Activated B cell treated with CpG ODN at 0.5 μM for 24 hours (primary cell): Measurements from ENCODE around the gene VPS13D. TPM values are rescaled to one million over a fixed set of nuclear protein-coding genes. Genes with fewer than 3 reads are reported as not detected.

Source experiments
- ATAC-seq: fragments of 200-7000 bp; cut with Tn5 transposase; one replicate; pipeline ENCODE4 v1.10.0; 2021; ENCODE audit warnings: low read depth, mild to moderate bottlenecking, moderate library complexity
- CTCF ChIA-PET: fragments of 350-600 bp; sonication (Branson Sonifier 250); formaldehyde crosslinking; loops from one replicate; lab custom pipeline; 2021; ENCODE audit warnings: antibody characterized with exemption; lab: Charles Lee
- POLR2A ChIA-PET: fragments of 350-600 bp; sonication (Branson Sonifier 250); formaldehyde crosslinking; loops from one replicate; lab custom pipeline; 2021; ENCODE audit warnings: antibody characterized with exemption; lab: Charles Lee
- DNase-seq: peaks from one replicate; pipeline ENCODE4 v3.0.0; 2022
- H3K27ac Mint-ChIP-seq: one replicate; pipeline ENCODE4 v1.8.0; 2020; ENCODE audit warnings: mixed read lengths
- H3K27me3 Mint-ChIP-seq: one replicate; pipeline ENCODE4 v1.8.0; 2021; ENCODE audit warnings: mixed read lengths
- H3K36me3 Mint-ChIP-seq: one replicate; pipeline ENCODE4 v1.8.0; 2021; ENCODE audit warnings: low read depth, mixed read lengths
- H3K4me1 Mint-ChIP-seq: one replicate; pipeline ENCODE4 v1.8.0; 2021; ENCODE audit warnings: mixed read lengths
- H3K4me3 Mint-ChIP-seq: one replicate; pipeline ENCODE4 v1.8.0; 2020; ENCODE audit warnings: mild to moderate bottlenecking, mixed read lengths
- H3K9me3 Mint-ChIP-seq: one replicate; pipeline ENCODE4 v1.8.0; 2020; ENCODE audit warnings: mixed read lengths
- CTCF ChIP-seq: fragments of 200-600 bp; IDR thresholded peaks from one replicate; pipeline ENCODE4 v1.8.0; 2022; ENCODE audit warnings: antibody characterized with exemption, mild to moderate bottlenecking
- intact Hi-C: fragments of 100-400 bp; cut with micrococcal nuclease; formaldehyde crosslinking; loops from one replicate; pipeline ENCODE4 v1.15.1; 2024
- total RNA-seq: library from RNA; stranded (reverse); gene quantifications from 2 replicates; pipeline ENCODE4 v1.2.3, GENCODE V29; 2022

VPS13D gene
- total RNA-seq, 1 donor from 2014 or later: 64.5 TPM

GRCh38 chr1:12343823-12344487 is 114.1 kb downstream of the VPS13D start:
- no peak for DNase-seq
- ChIA-PET CTCF (interaction anchor here (0.6 kb wide), 2 partner anchors 17 to 276 kb away, joined by 3 read pairs; no protein-coding TSS in a partner anchor), POLR2A (no interaction called here)
- intact Hi-C loops: no loop called here
- Mint-ChIP-seq H3K27me3 (no peaks in the 10 kb centered on the region), H3K27ac (peak overlapping the region; percentile 88), H3K36me3 (peaks cover 49% of the 10 kb centered on the region), H3K4me1 (peaks cover 33% of the 10 kb centered on the region), H3K4me3 (no peak overlapping the region), H3K9me3 (no peaks in the 10 kb centered on the region)
- no peak for ATAC-seq
- no peak for TF ChIP-seq CTCF

- Mint-ChIP-seq H3K36me3 (peaks cover 53% of the 10 kb centered on the region), H3K27ac (peak overlapping the region; percentile 88), H3K4me3 (peak overlapping the region; percentile 79), H3K27me3 (no peaks in the 10 kb centered on the region), H3K4me1 (peaks cover 33% of the 10 kb centered on the region), H3K9me3 (no peaks in the 10 kb centered on the region)
- CTCF ChIA-PET: interaction anchor here (0.6 kb wide), 3 partner anchors 8 to 275 kb away, joined by 3 read pairs; no protein-coding TSS in a partner anchor
- DNase-seq (peak; percentile 17), ATAC-seq (peak; percentile 40)
- POLR2A ChIA-PET: no interaction called here
- no peak for TF ChIP-seq CTCF
- intact Hi-C loops: no loop called here
Observed at GRCh38 chr1:12344596-12345349, 114.9 kb downstream of the VPS13D start.

GRCh38 chr1:12345350-12346217 is 115.8 kb downstream of the VPS13D start:
- ChIA-PET CTCF (interaction anchor here (0.6 kb wide), 2 partner anchors 8 to 14 kb away, joined by 3 read pairs; no protein-coding TSS in a partner anchor), POLR2A (no interaction called here)
- H3K4me1 Mint-ChIP-seq: peaks cover 33% of the 10 kb centered on the region
- intact Hi-C loops: no loop called here
- H3K27ac Mint-ChIP-seq: peak overlapping the region; percentile 88
- no peak for TF ChIP-seq CTCF
- peak overlapping the region; percentile 79 for H3K4me3 Mint-ChIP-seq
- DNase-seq (no peak), ATAC-seq (peak; percentile 58)
- H3K9me3 Mint-ChIP-seq: peaks cover 6% of the 10 kb centered on the region
- H3K27me3 Mint-ChIP-seq: no peaks in the 10 kb centered on the region
- peaks cover 58% of the 10 kb centered on the region for H3K36me3 Mint-ChIP-seq

GRCh38 chr1:12346483-12347151 is 116.8 kb downstream of the VPS13D start:
- intact Hi-C loops: no loop called here
- Mint-ChIP-seq H3K27me3 (no peaks in the 10 kb centered on the region), H3K36me3 (peaks cover 63% of the 10 kb centered on the region), H3K4me1 (peaks cover 31% of the 10 kb centered on the region), H3K9me3 (peaks cover 7% of the 10 kb centered on the region), H3K4me3 (no peak overlapping the region), H3K27ac (no peak overlapping the region)
- DNase-seq: no peak
- TF ChIP-seq CTCF: no peak
- CTCF ChIA-PET: no interaction called here
- no peak for ATAC-seq
- POLR2A ChIA-PET: no interaction called here
